DOHH2 (cell line): ENCODE data around the gene OTUD5.

ENCODE experiments used
- CTCF ChIP-seq: fragments of 200-600 bp; sonication (generic); IDR thresholded peaks from one replicate; pipeline ENCODE4 v1.5.1; 2014; ENCODE audit warnings: antibody characterized with exemption, mild to moderate bottlenecking, low read depth, low read length; ENCODE audit not compliant: poor library complexity, severe bottlenecking
- EZH2phosphoT487 ChIP-seq: fragments of 200-600 bp; sonication (generic); IDR thresholded peaks from 2 replicates; pipeline ENCODE4 v1.6.1; 2017; ENCODE audit warnings: borderline replicate concordance, mild to moderate bottlenecking, antibody characterized with exemption, low read length, moderate library complexity, mixed read lengths

GRCh38 chrX:48999030-48999429 is 41.6 kb upstream of the OTUD5 start:
- TF ChIP-seq CTCF (no peak), EZH2phosphoT487 (no peak)
